Effector CD8-positive, alpha-beta T cell (primary cell): ENCODE data around the gene FAM120B.

Experiments
- DNase-seq: peaks from one replicate; lab custom pipeline; 2025; lab: John Stamatoyannopoulos, UW

Gene FAM120B

DNA sequence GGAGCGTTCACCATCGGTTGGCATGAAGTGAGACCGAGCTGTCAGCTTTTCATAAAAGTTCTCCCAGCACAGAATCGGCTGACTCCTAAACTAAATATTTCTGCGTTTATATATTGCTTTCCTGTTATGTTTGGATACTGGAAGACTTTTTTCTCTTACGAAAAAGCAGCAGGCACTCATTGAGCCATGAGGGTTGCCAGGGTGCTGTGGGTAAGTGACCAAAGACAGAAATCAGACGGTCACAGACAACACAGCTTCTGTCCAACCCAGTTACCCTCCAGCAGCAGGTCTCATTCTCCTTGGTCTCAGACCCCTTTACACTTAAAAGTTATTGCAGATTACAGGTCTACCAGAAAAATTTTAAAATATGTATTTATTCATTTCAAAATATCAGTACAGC is 113.7 kb downstream of the FAM120B start:
- DNase-seq: no peak

DNA sequence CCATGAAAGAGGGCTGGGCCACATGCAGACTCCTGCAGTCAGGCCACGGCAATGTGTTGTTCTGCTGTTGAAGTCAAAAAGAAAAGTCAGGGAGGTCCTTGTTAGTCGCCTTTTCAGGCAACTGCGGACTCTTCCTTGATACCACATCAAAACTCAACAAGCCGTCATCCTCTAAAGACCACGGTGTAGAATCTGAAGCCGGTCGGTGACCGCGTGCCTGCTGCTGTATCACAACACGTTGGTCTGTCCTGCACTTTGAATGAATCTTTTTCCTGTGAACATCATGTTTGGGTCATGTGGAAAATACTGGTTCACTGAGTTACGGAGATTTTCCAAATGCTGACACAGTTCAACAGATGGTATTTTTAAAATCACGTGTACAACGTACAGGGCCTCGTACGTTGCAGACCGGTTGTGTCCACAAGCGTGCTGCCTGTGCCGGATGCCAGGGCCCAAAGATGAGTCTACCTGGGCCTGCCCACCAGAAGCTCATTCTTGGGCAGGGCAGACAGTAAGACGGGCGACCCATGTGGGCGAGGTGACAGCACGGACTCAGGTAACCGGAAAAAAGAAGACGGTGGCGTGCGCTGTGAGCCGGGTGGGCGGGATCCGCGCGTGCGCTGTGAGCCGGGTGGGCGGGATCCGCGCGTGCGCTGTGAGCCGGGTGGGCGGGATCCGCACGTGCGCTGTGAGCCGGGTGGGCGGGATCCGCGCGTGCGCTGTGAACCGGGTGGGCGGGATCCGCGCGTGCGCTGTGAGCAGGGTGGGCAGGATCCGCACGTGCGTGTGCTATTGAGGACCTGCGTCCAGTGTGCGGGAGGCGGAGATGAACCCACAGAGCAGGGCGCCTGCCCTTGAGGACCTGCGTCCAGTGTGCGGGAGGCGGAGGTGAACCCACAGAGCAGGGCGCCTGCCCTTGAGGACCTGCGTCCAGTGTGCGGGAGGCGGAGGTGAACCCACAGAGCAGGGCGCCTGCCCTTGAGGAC is 114.5 kb downstream of the FAM120B start:
- DNase-seq: no peak

DNA sequence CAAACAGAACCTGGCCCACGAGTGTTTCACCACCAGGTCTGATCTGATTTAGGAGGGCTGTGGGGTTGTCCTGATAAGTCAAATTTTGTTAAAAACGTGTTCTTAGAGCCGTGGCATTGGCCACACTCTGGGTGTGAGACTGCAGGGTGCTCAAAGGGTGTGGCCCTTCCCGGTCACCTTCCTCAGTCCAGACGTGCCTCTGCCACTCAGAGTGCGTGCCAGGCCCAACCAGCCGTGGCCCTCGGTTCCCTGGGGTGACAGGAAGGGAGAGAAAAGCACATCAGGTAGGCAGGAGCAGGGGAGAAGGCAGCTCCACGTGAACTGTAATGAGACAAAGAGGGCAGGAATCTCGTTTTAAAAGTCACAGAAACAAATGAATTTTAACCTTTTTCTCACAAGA is 115.4 kb downstream of the FAM120B start:
- DNase-seq: no peak

DNA sequence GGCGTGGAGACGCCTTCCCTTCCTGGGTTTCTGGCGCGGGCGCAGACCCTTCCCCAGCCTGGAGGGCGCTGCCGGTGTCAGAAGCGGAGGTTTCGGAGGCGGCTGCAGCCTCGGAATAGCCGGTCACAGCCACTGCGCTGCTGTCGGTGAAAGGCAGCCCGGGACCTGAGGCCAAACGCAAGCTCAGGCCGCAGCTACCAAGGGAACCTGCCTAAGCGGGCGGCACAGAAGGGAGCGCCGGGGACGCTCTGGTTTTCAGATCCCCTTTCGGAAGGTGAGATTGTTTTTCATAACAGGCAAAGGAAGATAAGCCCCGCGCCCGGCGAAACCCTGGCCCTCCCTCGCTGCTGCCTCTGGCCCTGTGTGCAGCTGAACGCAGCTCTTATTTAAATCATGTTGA is 116.5 kb downstream of the FAM120B start:
- DNase-seq: no peak

DNA sequence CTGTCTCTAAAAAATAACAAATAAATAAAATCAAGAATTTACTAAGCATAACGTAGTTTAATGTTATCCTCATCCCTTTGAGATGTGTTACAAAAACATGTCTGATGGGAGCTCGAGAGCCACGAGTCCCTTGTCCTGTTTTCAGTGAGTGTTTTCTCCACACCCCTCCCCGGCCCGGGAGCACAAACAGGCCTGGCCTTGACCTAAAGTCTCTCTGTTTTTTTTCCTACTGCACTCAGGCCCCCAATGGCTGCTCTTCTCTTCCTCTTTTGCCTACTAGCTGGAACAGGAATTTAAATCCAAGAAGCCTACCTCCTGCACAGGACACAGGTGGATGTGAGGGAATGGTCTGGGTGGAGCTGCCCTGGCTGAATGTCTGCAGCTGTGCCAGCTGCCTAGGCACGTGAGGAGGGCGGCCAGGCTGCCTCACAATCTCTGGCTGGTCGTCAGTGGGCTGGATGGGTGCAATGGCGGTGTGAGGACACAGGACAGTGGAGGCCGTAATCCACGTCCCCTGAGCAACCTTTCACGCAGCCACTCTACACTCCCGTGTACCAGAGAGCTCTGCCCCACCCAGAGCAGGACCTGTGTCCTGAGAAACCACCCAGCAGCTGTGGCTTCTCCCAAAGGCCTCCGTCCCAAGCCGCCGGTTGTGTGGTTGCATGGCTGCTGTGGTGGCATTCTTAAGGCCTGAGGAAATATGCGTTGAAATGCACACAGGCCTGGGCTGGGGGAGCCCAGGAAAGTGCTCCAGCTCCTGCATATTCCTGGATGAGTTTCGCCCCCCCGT is 117.5 kb downstream of the FAM120B start:
- no peak for DNase-seq

DNA sequence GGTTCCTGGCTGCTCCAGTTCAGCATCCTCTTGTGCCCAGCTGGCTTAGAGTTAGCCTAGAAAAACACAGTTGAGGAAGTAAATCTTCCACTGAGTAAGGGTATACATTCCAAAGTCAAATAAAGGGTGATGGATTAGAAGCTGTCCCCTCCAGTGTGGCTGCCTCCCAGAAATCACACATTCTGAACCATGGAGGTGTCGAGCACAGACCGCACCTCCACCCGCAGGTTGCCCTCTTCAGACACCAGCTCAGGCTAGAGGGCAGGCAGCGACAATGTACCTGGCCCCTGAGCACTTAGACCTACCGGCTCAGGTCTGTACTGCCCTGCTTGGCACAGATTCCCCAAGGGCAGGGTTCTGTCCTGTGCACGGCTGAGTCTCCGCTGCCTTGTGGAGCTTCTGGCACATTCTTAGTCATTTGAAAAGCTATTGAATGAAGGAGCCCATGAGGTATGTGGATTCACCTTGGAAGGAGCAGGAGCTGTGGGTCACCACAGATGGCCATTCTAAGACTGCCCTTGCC is 118.1 kb downstream of the FAM120B start:
- DNase-seq: no peak

DNA sequence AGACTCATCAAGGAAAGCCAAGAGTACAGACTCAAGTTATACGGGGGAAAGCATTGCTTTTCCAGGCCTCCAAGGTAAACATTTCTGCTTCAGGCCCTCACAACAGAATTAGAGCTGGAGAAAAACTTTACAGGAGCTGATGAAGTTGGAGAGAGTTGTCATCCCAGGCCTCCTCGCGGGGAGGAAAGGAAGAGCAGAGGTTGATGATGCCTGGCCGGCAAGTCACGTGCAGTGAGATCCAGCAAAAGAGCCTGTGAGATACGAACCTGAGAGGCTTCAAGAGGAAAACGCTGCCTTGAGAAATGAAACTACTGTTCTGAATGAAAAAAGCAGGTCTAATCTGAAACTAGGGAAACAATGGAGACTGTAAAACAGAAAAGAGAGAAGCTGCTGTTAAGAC is 122.9 kb downstream of the FAM120B start:
- no peak for DNase-seq

DNA sequence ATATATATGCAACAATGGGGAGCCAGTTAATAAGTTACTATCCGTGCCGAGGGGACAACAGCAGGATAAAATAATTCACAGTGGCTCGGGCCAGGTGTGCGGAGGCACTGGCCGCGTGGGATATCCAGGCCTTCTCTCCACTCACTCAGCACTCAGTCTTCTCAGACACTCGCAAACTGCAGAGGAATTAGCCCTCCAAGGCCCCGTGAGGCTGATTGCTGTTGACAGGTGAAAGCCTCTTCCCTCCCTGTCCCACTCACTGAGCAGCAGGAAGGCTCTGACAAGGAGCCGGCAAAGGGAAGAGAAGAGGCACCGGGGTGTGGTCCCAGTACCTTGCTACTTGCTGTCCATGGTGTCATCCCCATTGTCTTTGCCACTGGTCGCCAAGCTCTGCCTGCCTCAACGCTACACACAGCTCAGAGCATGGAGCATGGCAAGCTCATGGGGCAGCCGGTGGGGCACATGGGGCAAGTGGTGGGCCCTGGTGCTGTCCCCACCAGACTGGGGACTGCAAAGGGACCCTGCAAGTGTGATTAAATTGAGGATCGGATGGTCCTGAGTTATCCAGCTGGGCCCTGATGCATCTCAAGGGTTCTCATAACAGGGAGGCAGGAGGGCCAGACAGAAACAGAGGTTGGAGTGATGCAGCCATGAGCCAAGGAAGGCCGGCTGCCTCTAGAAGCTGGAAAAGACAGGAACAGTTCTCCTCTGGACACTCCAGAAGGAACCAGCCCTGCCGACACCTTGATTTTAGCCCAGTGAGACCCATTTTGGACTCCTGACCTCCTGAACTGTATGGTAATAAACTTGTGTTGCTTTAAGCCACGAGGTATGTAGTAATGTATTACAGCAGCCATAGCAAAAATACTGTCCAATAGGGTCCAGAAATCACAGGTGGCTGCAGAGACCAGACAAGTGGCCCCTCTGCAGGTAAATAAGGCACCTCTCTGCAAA is 126.9 kb downstream of the FAM120B start:
- no peak for DNase-seq

DNA sequence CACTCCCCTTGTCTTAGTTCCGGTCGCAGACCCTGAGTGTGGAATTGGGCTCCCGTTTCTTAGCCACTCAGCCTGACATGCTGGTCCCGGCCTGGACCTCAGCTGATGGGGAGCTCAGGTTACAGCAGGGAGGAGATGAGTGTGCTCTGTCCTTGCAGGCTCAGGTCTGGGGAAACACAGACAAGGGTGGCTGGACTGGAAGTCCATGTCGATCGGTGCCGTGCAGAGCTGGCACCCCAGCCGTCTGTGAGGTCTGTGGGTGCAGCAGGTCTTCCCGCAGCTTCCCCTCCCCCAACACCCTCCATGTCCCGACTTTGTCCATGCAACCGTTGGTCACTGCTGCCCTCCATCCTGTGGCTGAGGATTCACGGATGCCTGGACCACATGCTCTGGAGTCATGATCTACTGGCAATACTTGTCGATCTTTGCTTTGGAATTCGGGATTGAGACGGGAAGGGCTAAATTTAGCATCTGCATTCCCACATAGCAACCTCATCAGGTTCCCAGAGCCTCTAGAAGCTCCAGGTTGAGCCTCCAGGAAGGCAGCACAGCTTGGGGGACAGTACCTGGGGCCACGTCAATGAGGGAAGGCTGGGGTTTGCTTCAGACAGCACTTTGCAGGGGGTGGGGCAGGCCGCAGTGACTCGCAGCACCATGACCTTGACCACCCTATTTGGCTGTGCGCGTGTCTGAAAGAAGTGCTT is 127.7 kb downstream of the FAM120B start:
- DNase-seq: no peak

DNA sequence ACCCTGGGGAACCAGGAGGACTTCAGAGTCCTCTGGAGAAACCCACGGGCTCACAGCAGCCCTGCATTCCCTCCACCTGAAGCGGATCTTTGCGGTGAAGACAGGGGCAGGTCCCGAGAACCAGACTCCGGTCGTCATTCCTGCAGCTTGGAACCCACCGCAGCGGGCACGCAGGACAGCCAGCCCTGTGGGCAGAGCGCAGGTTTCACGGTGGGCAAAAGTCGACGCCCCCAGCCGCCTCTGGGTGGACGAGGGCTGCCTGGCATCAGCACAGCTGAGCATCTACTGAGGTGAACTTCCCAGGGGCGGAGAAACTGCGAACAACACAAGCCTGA is 128.2 kb downstream of the FAM120B start:
- no peak for DNase-seq

DNA sequence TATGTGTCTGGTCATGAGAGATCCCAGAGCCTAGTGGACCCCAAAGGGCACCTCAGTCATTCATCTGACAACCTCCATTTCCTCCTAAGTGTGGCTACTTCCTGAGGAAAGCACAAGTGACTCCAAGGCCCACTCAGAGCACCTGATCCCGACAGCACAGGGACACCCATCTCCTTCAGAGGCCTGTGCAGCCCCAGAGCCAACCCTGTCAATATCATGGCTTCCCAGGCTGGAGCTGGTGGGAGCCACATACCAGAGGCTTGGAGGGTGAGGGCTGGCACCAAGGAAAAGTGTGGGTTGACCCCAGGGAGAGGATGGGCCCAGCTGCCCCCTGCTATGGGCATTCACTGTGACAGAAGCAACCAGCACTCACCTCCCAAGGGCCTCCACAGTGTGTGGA is 129.2 kb downstream of the FAM120B start:
- no peak for DNase-seq

DNA sequence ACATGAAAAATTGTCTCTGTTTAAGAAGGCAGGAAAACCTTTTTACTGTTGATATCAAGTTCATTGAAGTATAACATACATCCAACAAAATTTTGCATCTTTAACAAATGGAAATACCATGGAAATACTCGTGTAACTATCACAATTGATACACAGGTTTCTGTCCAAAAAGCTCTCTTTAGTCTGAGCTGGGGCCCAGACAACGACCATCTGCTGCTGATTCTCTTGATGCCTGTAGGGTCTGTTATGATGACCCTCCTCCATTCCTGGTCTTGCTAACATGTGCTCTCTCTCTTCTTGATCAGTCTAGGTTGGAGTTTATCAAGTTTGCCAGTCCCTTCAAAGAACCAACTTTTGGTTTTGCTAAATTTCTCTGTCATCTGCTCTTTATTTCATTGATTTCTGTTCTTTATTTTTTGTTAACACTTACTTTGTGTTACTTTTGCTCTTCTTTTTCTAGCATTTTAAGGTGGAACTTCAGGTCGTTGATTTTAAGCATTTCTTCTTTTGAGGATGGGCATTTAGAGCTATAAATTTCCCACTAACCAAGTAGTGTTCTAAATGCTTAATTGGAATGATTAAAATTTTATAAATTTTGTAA is 129.8 kb downstream of the FAM120B start:
- no peak for DNase-seq

DNA sequence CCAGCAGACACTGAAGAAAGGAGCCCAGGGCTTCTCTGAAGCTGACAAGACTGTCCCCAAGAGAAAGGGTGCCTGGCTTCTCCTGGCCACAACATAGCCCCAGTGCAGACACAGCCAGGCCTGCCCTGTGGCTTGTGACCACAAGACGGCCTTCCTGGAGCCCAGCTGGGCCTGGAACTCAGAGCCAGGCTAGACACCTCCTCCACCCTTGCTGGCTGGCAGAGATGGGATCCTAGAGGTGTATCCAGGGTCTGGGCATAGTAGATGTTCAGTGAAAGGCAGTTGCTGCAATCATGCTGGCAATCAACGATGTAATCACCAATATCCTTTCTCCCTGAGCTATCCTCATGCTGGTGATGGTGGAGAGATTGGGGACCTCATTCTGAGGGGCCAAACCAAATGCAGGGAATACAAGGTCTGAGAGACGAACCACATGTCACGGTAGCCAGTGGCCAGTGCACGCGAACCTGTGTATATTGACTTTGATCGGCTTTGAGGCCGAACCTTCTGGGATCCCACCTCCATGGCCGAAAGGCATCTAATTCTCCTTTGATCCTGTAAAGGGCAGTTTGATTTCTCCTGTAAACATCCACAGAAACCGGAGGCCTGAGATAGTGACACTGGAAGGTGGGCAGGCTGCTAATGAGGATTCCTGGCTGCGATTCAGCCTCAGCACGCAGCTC is 131.3 kb downstream of the FAM120B start:
- no peak for DNase-seq

DNA sequence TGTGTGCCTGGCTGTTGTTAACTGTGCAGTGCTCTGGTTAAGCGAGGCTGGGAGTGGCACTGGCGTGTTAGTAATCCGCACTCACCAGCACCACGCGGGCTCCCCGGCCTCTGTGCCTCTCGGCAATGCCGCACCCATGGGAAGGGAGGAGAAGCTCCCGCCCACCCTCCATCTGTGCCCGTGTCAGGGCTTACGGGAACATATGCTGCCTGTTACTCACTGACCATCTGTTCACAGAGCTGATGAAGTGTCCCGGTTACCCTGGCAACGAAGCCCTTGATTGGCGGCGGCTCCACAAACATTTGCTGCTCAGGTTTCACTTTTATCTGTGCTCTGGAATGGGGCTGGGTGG is 131.8 kb downstream of the FAM120B start:
- DNase-seq: no peak

DNA sequence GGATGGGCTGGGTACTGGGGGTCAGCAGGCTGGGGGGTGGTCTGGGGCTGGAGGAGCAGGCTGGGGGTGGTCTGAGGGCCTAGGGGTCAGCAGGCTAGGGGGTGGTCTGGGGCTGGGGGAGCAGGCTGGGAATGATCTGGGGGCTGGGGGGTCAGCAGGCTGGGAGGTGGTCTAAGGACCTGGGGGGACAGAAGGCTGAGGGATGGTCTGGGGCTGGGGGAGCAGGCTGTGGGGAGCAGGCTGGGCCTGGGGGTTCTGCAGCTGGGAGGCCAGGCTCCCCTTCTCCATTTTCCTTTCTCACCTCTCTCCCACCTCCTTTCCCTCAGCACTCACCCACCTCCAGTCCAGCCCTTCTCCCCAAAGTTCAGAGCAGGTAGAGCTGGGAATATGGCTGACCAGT is 132.3 kb downstream of the FAM120B start:
- DNase-seq: no peak

DNA sequence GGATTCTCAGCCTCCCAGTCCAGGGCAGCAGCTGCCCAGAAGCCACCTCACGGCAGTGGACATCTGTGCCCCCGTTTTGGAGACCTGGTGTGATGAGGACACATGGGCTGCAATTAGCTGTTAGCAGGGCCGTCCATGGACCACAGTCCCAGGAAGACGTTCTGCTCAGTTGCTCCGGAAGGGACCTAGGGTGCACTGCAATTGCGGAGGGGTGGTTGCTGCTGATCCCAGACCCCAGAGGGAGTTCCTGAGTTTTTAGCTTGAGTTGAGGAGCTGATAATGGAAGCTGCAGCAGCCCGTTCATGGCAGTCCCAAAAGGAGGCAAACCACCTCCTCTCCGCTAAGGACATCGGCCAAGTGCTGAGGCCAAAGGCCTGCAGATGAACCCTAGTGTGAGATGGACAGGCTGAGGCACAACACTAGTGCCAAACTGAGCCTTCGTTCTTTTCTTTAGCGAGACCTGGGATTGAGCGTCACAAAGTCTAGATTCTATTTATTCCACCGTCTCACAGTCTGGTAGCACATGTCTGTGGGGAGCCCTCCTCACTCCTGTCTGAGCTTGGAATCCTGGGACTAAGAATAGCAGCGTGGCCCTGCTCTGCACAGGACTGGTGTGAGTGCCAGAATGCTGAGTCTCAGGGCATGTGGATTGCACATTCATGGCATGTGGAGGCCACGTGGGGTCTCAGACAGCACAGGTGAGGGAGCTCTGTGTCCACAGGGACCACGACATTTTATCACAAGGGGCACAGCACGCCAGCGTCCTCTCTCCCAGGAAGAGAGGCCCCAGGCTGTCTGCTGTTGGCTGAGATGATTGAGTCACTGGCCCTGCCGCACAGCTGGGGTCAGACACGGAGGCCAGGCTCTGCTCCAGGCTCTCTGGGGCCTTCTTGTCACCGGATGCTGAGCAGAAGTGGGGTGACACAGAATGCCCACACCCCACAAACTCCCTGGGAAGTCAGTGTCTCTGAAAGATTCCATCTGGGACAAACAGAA is 133.1 kb downstream of the FAM120B start:
- no peak for DNase-seq

DNA sequence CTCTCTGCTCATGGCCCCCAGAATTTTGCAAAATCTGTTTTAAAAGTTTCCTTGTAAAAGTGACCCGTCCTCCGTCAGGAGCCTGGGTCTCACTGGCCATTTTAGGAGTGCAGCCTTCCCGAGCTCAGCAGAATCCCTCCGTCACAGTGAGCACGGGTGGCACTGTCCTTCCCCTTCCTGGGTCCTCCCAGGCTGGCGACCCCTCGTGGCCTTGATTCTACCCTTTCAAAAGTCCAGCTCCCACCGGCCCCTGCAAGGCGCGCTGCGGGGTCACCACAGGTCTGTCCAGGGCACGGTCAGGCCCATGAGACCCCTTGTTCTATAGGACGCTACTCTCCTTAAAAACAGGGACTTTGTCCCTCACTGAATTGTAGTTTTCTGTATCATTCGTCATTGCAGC is 133.9 kb downstream of the FAM120B start:
- DNase-seq: no peak

DNA sequence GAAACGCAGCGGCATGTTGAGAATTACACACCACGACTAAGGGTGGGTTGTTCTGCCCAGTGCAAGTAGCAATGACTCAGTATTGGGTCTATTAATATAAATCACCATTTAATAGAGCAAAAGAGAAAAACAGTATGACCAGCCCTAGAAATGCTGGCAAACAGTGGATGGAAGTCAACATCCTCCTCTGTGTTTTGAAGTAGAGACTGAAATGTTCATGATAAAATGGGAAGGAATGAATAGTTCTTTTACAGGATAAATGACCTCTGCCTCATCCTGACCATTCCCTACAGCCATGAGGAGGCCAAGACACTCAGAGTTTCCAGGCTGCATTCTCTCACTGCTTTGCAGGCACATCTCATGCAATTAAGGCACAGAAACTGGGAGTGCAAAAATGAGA is 134.8 kb downstream of the FAM120B start:
- DNase-seq: no peak

DNA sequence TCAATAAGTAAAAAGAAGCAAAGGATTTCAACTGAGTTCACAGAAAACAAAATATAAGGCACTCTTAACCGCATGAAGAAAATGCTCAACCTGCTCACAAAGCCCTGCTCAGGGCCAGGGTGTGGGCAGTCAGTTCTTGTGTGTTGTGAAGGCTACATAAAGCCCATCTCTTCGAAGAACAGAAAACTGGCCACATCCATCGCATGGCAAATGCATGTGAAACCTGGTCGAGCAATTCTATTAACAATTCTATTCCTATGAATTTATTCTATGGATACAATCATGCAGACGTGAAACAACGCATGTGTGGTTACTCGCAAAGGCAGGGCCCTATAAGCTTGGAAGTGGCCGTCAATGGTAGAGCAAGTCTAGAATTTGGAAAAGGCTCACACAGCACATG is 136.0 kb downstream of the FAM120B start:
- no peak for DNase-seq
